Measurements from ENCODE around the gene CSNK1G1.
"Not testable (repeated sequence)": the region's sequence is repeated elsewhere in the genome, so short reads cannot be mapped to it uniquely, and the experiment has no call there.

The CSNK1G1 gene

GRCh38 chr15:64348455-64348854, 7.5 kb downstream of the CSNK1G1 start:
- no peak for DNase-seq

GRCh38 chr15:64346242-64346641, 9.7 kb downstream of the CSNK1G1 start:
- not testable (repeated sequence) for DNase-seq

- DNase-seq, result no peak
Observed at GRCh38 chr15:64344651-64345294, 11.2 kb downstream of the CSNK1G1 start.

- DNase-seq, result no peak
Observed at GRCh38 chr15:64343841-64344240, 12.1 kb downstream of the CSNK1G1 start.

- no peak for DNase-seq
Observed at GRCh38 chr15:64343222-64343621, 12.8 kb downstream of the CSNK1G1 start.

- no peak for DNase-seq
Observed at GRCh38 chr15:64341961-64342360, 14.0 kb downstream of the CSNK1G1 start.

GRCh38 chr15:64340355-64340754, 15.6 kb downstream of the CSNK1G1 start:
- DNase-seq, result no peak

- no peak for DNase-seq
Observed at GRCh38 chr15:64337761-64338160, 18.2 kb downstream of the CSNK1G1 start.

- DNase-seq, result no peak
Observed at GRCh38 chr15:64333986-64334929, 21.7 kb downstream of the CSNK1G1 start.

- DNase-seq, result no peak
Observed at GRCh38 chr15:64333516-64333915, 22.5 kb downstream of the CSNK1G1 start.

GRCh38 chr15:64331668-64332067, 24.3 kb downstream of the CSNK1G1 start:
- DNase-seq, result not testable (repeated sequence)

- not testable (repeated sequence) for DNase-seq
Observed at GRCh38 chr15:64326975-64327374, 29.0 kb downstream of the CSNK1G1 start.

- not testable (repeated sequence) for DNase-seq
Observed at GRCh38 chr15:64326458-64326857, 29.5 kb downstream of the CSNK1G1 start.

GRCh38 chr15:64324165-64324877, 31.7 kb downstream of the CSNK1G1 start:
- DNase-seq, result no peak

- no peak for DNase-seq
Observed at GRCh38 chr15:64315216-64315615, 40.8 kb downstream of the CSNK1G1 start.

GRCh38 chr15:64314456-64314855, 41.5 kb downstream of the CSNK1G1 start:
- no peak for DNase-seq

- DNase-seq, result no peak
Observed at GRCh38 chr15:64311566-64311965, 44.4 kb downstream of the CSNK1G1 start.

- no peak for DNase-seq
Observed at GRCh38 chr15:64310036-64310435, 45.9 kb downstream of the CSNK1G1 start.

GRCh38 chr15:64305261-64305660, 50.7 kb downstream of the CSNK1G1 start:
- no peak for DNase-seq

GRCh38 chr15:64289550-64289949, 66.4 kb downstream of the CSNK1G1 start:
- DNase-seq, result no peak

- DNase-seq, result no peak
Observed at GRCh38 chr15:64288999-64289398, 67.0 kb downstream of the CSNK1G1 start.

GRCh38 chr15:64288577-64288976, 67.4 kb downstream of the CSNK1G1 start:
- no peak for DNase-seq

- DNase-seq, result no peak
Observed at GRCh38 chr15:64287953-64288352, 68.0 kb downstream of the CSNK1G1 start.
